Right ventricle myocardium inferior (tissue), 1 donor: ENCODE measurements around the gene CHCHD2. TPM values are rescaled to one million over a fixed set of nuclear protein-coding genes. Genes with fewer than 3 reads are reported as not detected.

Experiments
- total RNA-seq: library from RNA; stranded (reverse); fragmentation: NEBNext Ultra II Directional; extraction: Animal tissue kit (Norgen Biotek cat#: 25700); gene quantifications from one replicate; pipeline ENCODE4 v1.2.1, GENCODE V29; 2021
- donor health status: DM: no; HTN: yes; CAD: no; lungs with severe emphysema.

CHCHD2 gene
- total RNA-seq, 1 donor from 2014 or later, result 493 TPM

Other genes with a start within 250 kb of the CHCHD2 start
- gene SEPTIN14, start 243.7 kb downstream of the CHCHD2 start, total RNA-seq, result not detected
- 2.9 TPM for gene ZNF713, start 219.0 kb downstream of the CHCHD2 start, total RNA-seq
- 20.8 TPM for gene MRPS17, start 154.6 kb downstream of the CHCHD2 start, total RNA-seq
- gene NIPSNAP2, start 141.9 kb downstream of the CHCHD2 start, total RNA-seq, result 348 TPM
- gene PSPH, start 55.0 kb downstream of the CHCHD2 start, total RNA-seq, result 10.6 TPM
- gene CCT6A, start 54.7 kb downstream of the CHCHD2 start, total RNA-seq, result 67.9 TPM
- gene SUMF2, start 42.2 kb downstream of the CHCHD2 start, total RNA-seq, result 33.1 TPM
- gene PHKG1, start 13.5 kb downstream of the CHCHD2 start, total RNA-seq, result 31.2 TPM
- not detected for gene NUPR2, start 9.9 kb upstream of the CHCHD2 start, total RNA-seq